Epithelial cell of prostate (primary cell): ENCODE results near the gene SMPD3.

Experiments
- DNase-seq: peaks from one replicate; pipeline ENCODE4 v3.0.0-alpha.2; 2011; ENCODE audit warnings: low read depth, low spot score
- H3K27ac ChIP-seq: fragments of 450-650 bp; 2 replicates; pipeline ENCODE4 v1.5.1; 2017; ENCODE audit warnings: mild to moderate bottlenecking

SMPD3 gene

GRCh38 chr16:68444056-68444657, 4.2 kb downstream of the SMPD3 start:
- no peak for DNase-seq
- no peak overlapping the region for H3K27ac ChIP-seq

DNA sequence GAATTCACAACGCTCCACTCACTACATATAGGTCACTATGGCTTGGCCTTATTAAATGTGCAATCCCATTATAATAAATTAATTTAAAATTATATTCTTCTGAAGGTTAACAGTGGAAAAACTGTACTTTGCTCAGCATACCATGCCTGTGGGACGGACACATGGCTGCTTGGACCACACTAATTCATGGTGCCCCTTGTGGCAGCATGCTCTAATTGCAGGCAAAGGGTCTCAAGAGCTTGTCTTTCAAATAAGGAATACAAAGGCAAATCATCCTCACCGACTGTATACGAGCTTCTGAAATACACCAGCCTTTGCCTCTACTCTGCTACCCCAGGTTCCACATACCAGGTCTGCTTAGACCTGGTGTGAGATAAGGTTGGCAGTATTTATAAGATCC, 11.7 kb downstream of the SMPD3 start:
- no peak overlapping the region for H3K27ac ChIP-seq
- no peak for DNase-seq

- peak; percentile 20 for DNase-seq
- no peak overlapping the region for H3K27ac ChIP-seq
These were observed 13.6 kb downstream of the SMPD3 start for GRCh38 chr16:68434624-68435210.

DNA sequence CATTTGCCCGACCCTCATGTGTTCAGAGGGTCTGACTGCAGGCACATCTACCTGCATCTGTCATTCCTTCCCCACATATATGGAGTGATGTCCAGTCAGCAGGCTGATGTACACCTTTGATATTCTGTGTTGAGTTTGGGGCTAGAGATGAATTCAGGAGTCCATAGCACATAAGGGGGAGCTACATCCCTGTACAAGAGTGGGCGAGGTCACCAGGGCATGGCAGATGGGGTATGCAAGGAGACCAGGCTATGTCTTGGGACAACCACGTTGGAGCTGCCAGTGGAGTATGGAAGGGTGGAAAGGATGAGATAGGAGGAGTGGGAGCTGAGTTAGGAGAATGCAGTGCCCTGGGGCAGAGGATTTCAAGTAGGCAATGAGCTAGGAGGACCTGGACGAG, 15.0 kb downstream of the SMPD3 start:
- no peak overlapping the region for H3K27ac ChIP-seq
- DNase-seq: no peak

GRCh38 chr16:68432701-68433100, 15.6 kb downstream of the SMPD3 start:
- no peak for DNase-seq
- H3K27ac ChIP-seq: no peak overlapping the region

DNA sequence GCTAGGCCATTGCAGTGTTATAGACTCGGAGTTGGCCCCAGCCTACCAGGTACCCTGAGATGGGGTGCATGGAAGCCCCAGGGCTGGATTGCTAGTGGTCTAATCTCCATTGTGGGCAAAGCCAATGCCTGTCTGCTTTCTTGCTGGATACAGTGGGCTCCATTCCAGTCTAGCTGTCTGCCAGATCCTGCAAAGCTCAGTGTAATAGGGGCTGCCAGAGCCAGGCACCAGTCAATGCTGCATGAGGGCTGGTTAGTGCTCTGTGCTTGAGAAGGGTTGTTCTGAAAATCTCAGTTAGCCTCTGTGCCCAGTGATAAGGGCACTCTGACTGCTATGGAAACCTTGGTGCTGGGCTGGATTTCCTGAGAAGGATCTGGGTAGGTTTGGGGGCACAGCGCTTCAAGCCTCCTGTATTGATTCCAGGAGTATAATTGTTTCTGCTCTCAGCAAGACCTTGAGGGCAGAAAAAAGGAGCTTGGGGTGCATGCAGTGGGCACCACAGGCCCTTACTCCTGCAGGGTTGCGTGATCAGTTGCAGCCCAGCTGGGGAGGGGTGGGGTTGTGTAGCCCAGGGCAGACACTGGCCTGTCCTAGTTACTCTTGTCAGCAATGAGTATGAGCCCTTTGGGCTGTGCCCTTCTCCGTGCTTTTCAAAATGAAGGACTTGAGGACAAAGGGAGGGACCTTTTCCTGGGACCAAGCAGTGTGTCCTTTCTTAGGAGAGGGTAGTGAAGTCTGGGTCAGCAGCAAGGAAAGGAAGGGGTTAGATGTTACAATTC, 19.0 kb downstream of the SMPD3 start:
- H3K27ac ChIP-seq: no peak overlapping the region
- no peak for DNase-seq

GRCh38 chr16:68427649-68428303, 20.5 kb downstream of the SMPD3 start:
- DNase-seq: no peak
- no peak overlapping the region for H3K27ac ChIP-seq

DNA sequence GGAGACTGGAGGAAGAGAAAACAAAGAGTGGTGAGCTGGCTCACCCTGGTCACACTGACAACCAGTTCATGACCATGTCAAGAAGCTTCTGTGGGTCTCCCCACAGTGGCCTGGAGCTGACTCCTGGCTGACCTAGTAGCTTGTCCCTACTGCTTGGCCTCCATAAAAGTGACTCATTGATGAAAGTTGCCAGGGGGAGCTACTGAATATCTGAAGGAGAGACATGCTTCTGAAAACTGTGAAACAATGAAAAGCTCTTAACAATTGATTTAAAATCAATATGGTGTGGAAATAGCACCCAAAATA, 22.0 kb downstream of the SMPD3 start:
- no peak for DNase-seq
- H3K27ac ChIP-seq: no peak overlapping the region

DNA sequence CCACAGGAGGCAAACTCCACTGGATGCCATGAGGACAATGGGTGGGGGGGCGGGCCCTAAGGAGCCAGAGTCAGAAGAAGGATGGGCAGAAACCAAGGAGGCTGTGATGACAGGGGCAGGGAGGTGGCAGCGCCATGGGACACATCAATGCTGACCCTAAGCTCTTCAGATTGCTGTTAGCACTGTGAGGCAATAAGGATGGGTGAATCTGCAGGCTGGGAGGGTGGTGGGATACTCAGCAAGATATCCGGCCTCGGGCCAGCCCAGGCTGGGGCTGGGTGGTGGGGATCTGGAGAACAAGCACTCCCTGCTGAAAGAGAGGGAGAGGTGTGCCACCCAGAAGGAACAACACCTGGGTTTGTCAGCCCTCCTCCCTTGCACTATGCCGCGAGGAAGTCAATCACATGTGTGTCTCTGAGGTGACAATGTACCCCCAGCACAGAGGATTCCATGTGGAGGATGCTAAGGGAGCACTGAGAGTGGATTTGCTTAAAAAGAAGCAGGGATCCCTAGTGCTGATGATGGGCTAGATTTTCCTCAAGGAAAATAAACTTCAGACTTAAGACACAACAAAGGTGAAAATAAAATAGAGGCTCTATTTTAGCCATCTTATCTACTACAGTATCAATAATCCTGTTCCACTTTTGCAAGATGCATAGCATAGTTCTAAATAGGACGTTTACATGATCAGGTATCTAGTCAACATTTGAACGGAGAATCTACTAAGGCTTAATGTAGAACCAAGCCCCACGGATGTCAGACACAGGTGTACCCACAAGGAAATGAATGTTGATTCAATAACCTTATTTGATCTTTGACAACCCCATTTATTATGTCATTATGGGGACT, 22.6 kb downstream of the SMPD3 start:
- H3K27ac ChIP-seq: no peak overlapping the region
- no peak for DNase-seq

GRCh38 chr16:68423771-68424170, 24.5 kb downstream of the SMPD3 start:
- no peak overlapping the region for H3K27ac ChIP-seq
- DNase-seq: no peak

- no peak for DNase-seq
- no peak overlapping the region for H3K27ac ChIP-seq
These were observed 25.8 kb downstream of the SMPD3 start for GRCh38 chr16:68422396-68422960.

DNA sequence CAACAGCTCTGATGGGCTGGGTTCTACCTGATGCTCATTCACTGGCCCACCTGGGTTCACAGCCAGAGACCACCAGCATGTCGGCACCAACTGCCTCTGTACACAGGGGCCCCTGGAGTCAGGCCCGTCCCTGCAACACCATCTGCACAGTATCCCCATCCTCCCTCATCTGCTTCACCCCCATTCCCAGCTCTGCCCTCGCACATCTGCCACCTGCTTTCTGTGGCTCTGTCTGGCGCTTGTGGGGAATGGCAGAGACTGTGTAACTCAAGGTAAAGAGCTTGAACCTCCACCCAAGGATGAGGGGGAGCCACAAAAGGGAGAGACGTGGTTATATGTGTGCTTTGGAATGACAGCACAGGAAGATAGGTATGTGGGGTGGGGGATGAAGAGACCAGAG, 27.2 kb downstream of the SMPD3 start:
- H3K27ac ChIP-seq: no peak overlapping the region
- no peak for DNase-seq

DNA sequence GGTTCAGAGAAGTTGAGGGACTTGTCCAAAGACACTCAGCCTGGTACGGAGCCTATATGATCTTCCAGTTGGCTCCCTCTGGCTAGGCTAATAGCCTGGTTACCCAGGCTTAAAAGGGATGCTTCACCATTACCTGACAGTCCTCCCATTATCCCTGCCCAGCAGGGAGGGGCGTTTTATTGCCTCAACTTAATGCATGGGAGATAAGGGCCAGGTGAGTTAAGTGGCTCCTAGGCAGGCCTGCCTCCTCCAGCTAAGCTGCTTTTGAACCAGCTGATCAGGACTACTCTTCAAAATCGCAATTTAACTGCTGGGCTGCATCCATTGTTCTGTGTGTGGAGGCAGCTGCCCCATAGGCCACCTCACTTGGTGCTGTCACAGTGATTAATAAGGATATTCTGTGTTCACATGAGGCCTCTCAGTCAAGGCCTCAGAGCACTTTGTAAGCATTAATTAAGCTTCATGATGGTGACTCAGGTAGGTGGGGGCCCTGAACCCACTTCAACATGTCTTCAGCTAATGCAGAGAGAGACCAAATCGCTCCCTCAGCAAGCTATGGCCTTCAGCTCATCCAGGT, 27.9 kb downstream of the SMPD3 start:
- H3K27ac ChIP-seq: no peak overlapping the region
- DNase-seq: no peak

DNA sequence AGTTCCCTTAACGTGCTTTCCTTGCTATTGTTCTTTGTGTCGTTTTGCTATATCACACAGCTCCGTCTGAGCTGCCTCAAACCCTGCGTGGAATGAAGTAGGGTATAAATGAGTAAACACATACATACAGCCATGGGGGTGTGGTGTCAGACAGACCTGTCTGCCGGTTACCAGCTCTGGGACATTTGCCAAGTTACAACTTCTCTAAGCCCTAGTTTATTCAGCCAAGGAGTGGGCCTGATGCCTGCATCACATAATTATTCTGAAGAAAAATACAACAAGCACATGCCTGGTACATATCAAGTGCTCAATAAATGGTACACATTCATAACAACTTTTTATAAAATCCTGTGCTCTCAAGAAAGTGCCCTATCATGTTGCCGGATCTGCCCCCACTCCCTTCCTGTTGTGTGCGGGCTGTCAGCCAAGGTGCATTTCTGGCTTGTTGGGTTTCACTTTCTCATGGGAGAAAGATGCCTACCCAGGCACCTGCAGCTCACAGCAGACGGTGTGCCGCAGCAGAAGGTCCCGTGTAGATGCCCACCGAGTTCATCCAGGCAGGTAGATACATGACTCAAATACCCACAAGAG, 30.5 kb downstream of the SMPD3 start:
- peak; percentile 70 for DNase-seq
- peak overlapping the region; percentile 12 for H3K27ac ChIP-seq

- peak; percentile 39 for DNase-seq
- H3K27ac ChIP-seq: no peak overlapping the region
These were observed 32.0 kb downstream of the SMPD3 start for GRCh38 chr16:68416057-68417046.

DNA sequence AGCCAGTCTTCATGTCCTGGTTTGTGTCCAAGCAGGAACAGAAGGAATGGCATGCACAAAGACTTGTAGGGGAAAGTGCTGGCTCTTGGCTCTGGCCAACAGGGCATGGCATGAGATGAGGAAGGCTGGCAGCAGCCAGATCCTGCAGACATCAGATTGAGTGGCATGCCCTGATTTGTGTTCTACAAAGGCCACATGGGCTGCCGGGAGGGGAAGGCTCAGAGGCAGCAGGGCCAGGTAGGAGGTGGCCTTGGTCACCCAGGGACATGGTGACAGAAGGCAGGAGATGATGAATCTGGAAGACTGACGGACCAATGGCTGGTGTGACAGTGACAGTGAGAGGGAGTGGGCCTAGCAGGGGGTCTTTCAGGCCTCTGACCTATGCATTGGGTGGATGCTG, 33.7 kb downstream of the SMPD3 start:
- H3K27ac ChIP-seq: no peak overlapping the region
- no peak for DNase-seq

- H3K27ac ChIP-seq: no peak overlapping the region
- DNase-seq: no peak
These were observed 36.2 kb downstream of the SMPD3 start for GRCh38 chr16:68412061-68412460.

DNA sequence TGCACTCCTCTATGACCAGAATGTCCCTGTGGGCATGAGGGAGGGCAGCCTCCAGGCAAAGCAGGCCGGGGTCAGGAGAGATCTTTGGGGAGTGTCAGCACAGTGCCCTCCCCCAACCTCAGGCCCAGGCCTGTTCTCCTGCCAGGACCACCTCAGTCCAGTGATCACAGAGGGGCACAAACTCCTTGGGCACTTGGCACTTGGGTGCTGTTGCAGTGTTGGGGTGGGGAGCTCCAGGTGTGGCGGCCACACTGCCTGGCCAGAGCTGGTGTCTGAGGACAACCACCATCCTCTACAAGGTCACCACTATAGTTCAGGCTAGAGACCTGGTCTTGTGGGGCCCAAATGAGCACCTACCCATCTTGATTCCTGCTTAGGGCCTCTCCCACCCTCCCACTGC, 37.2 kb downstream of the SMPD3 start:
- H3K27ac ChIP-seq: no peak overlapping the region
- no peak for DNase-seq
